IMR-90 (cell line): ENCODE data around the gene TBXT. TPM values are rescaled to one million over a fixed set of nuclear protein-coding genes. Genes with fewer than 3 reads are reported as not detected.

Experiments used
- ATAC-seq: fragments of 200-7000 bp; cut with Tn5 transposase; 2 replicates; pipeline ENCODE4 v1.9.1; 2020; ENCODE audit warnings: low read depth, mild to moderate bottlenecking, moderate library complexity
- Bru-seq: library from RNA; stranded (reverse); fragments of 400-500 nt; gene quantifications from one replicate; lab custom pipeline; 2021; lab: Mats Ljungman, UMichigan
- BruChase-seq, 2 experiments: library from RNA; stranded (reverse); fragments of 400-500 nt; gene quantifications; one replicate each; lab custom pipeline; 2021; lab: Mats Ljungman, UMichigan
- BruUV-seq: library from RNA; stranded (reverse); fragments of 400-500 nt; replicated peaks from 2 replicates; lab custom pipeline; 2021; lab: Mats Ljungman, UMichigan
- CTCF ChIA-PET: fragments of 300-600 bp; formaldehyde crosslinking; extraction: SDS; loops from one replicate; lab custom pipeline; 2021; ENCODE audit warnings: antibody characterized with exemption; lab: Yijun Ruan, JAX
- POLR2A ChIA-PET: fragments of 300-600 bp; sonication (Branson Sonifier 250); formaldehyde crosslinking; loops from one replicate; lab custom pipeline; 2022; ENCODE audit warnings: antibody characterized with exemption; ENCODE audit not compliant: unreplicated experiment; lab: Charles Lee
- DNase-seq: peaks from one replicate; pipeline ENCODE4 v3.0.0; 2013
- H2AFZ ChIP-seq: replicated peaks from 2 replicates; pipeline ENCODE3; 2013; ENCODE audit warnings: low read length, mild to moderate bottlenecking; ENCODE audit not compliant: poor library complexity
- H2AK5ac ChIP-seq: 2 replicates; pipeline ENCODE4 v1.6.1; 2013; ENCODE audit warnings: low read depth, low read length, inconsistent platforms
- H2AK9ac ChIP-seq: replicated peaks from 2 replicates; pipeline ENCODE3; 2013; ENCODE audit warnings: mild to moderate bottlenecking, low read depth, low read length, moderate library complexity; ENCODE audit not compliant: poor library complexity
- H2BK120ac ChIP-seq: 2 replicates; pipeline ENCODE4 v1.6.1; 2013; ENCODE audit warnings: low read depth, low read length, inconsistent platforms
- H2BK15ac ChIP-seq: 3 replicates; pipeline ENCODE4 v1.6.1; 2013; ENCODE audit warnings: low read depth, low read length, inconsistent platforms
- H2BK20ac ChIP-seq: 2 replicates; pipeline ENCODE4 v1.6.1; 2013; ENCODE audit warnings: low read depth, mild to moderate bottlenecking, inconsistent platforms, low read length, moderate library complexity
- H2BK5ac ChIP-seq: 2 replicates; pipeline ENCODE4 v1.6.1; 2013; ENCODE audit warnings: mild to moderate bottlenecking, low read depth, low read length, inconsistent platforms; ENCODE audit not compliant: poor library complexity, severe bottlenecking
- H3K14ac ChIP-seq: replicated peaks from 2 replicates; pipeline ENCODE4 v1.6.1; 2013; ENCODE audit warnings: low read depth, low read length, inconsistent platforms
- H3K18ac ChIP-seq: 2 replicates; pipeline ENCODE4 v1.6.1; 2013; ENCODE audit warnings: low read depth, low read length, control low read depth
- H3K23ac ChIP-seq: 2 replicates; pipeline ENCODE4 v1.6.1; 2013; ENCODE audit warnings: low read depth, low read length, inconsistent platforms
- H3K27ac ChIP-seq: 2 replicates; pipeline ENCODE4 v1.5.1; 2013; ENCODE audit warnings: mild to moderate bottlenecking, control low read depth, low read length; ENCODE audit not compliant: insufficient read depth
- H3K27me3 ChIP-seq: 2 replicates; pipeline ENCODE4 v1.6.1; 2013; ENCODE audit warnings: low read length; ENCODE audit not compliant: control insufficient read depth, insufficient read depth
- H3K36me3 ChIP-seq: 2 replicates; pipeline ENCODE4 v1.6.1; 2013; ENCODE audit warnings: low read length, mixed read lengths; ENCODE audit not compliant: control insufficient read depth, insufficient read depth
- H3K4ac ChIP-seq: 2 replicates; pipeline ENCODE4 v1.6.1; 2013; ENCODE audit warnings: low read depth, low read length, inconsistent platforms
- H3K4me1 ChIP-seq: 2 replicates; pipeline ENCODE4 v1.6.1; 2013; ENCODE audit warnings: low read length, mixed read lengths; ENCODE audit not compliant: control insufficient read depth, insufficient read depth
- H3K4me2 ChIP-seq: 2 replicates; pipeline ENCODE4 v1.6.1; 2013; ENCODE audit warnings: low read depth, mild to moderate bottlenecking, control low read depth, low read length, moderate library complexity
- H3K4me3 ChIP-seq: 2 replicates; pipeline ENCODE4 v1.5.1; 2013; ENCODE audit warnings: low read depth, mild to moderate bottlenecking, control low read depth, low read length, moderate library complexity; ENCODE audit not compliant: insufficient read depth
- H3K56ac ChIP-seq: 2 replicates; pipeline ENCODE4 v1.6.1; 2013; ENCODE audit warnings: low read length, inconsistent platforms; ENCODE audit not compliant: insufficient read depth; ENCODE audit errors: extremely low read depth
- H3K79me1 ChIP-seq, 2 experiments: 2 replicates each; pipeline ENCODE4 v1.6.1; 2013; ENCODE audit warnings: low read length in 2 of 2, inconsistent platforms in 1 of 2, low read depth in 1 of 2
- H3K9ac ChIP-seq: 2 replicates; pipeline ENCODE4 v1.6.1; 2013; ENCODE audit warnings: low read depth, low read length, control low read depth
- H3K9me1 ChIP-seq: 2 replicates; pipeline ENCODE4 v1.6.1; 2013; ENCODE audit warnings: low read length, inconsistent platforms; ENCODE audit not compliant: insufficient read depth
- H3K9me3 ChIP-seq: 2 replicates; pipeline ENCODE4 v1.6.1; 2013; ENCODE audit warnings: low read length; ENCODE audit not compliant: control insufficient read depth, insufficient read depth
- H4K20me1 ChIP-seq: 2 replicates; pipeline ENCODE4 v1.6.1; 2013; ENCODE audit warnings: low read length, inconsistent platforms; ENCODE audit not compliant: insufficient read depth
- H4K5ac ChIP-seq: 2 replicates; pipeline ENCODE4 v1.6.1; 2013; ENCODE audit warnings: mild to moderate bottlenecking, low read depth, low read length, control low read depth
- H4K8ac ChIP-seq, 2 experiments: 2 replicates each; pipeline ENCODE4 v1.6.1; 2013; ENCODE audit warnings: low read depth in 2 of 2, low read length in 2 of 2, control low read depth in 1 of 2, inconsistent platforms in 1 of 2
- H4K91ac ChIP-seq: 2 replicates; pipeline ENCODE4 v1.6.1; 2013; ENCODE audit warnings: low read depth, low read length, inconsistent platforms; ENCODE audit not compliant: insufficient read depth
- CTCF ChIP-seq: conservative IDR thresholded peaks from 2 replicates; pipeline ENCODE4 v1.5.1; 2012; ENCODE audit warnings: mild to moderate bottlenecking, low read depth, low read length, improper control_type of control experiment
- ELK1 ChIP-seq: fragments of 150-350 bp; IDR thresholded peaks from 2 replicates; pipeline ENCODE4 v1.6.1; 2016; ENCODE audit warnings: low read depth, mild to moderate bottlenecking, low read length, moderate library complexity, borderline replicate concordance
- FOS ChIP-seq: fragments of 150-350 bp; IDR thresholded peaks from 2 replicates; pipeline ENCODE4 v1.6.1; 2016; ENCODE audit warnings: low read depth, low read length
- MAFK ChIP-seq: IDR thresholded peaks from 2 replicates; pipeline ENCODE4 v1.6.1; 2012; ENCODE audit warnings: low read depth, low read length, improper control_type of control experiment
- MXI1 ChIP-seq: IDR thresholded peaks from 2 replicates; pipeline ENCODE4 v1.6.1; 2012; ENCODE audit warnings: low read depth, mild to moderate bottlenecking, low read length, moderate library complexity, borderline replicate concordance
- NFE2L2 ChIP-seq: fragments of 150-350 bp; IDR thresholded peaks from 2 replicates; pipeline ENCODE4 v1.6.1; 2016; ENCODE audit warnings: low read depth, mild to moderate bottlenecking, low read length
- RCOR1 ChIP-seq: IDR thresholded peaks from 2 replicates; pipeline ENCODE4 v1.6.1; 2012; ENCODE audit warnings: mild to moderate bottlenecking, low read length, improper control_type of control experiment; ENCODE audit not compliant: insufficient replicate concordance
- RFX5 ChIP-seq: IDR thresholded peaks from 2 replicates; pipeline ENCODE4 v1.8.0; 2012; ENCODE audit warnings: low read depth, mild to moderate bottlenecking, low read length, moderate library complexity
- WGBS, 2 experiments: methylation state at CpG; one replicate each; pipeline versions ENCODE4 v1.1.5 to v1.1.7; 2013; ENCODE audit warnings: missing lambda C conversion rate in 2 of 2; ENCODE audit not compliant: insufficient read length in 1 of 2; ENCODE audit errors: extremely low coverage in 2 of 2; 5-methylcytosine and 5-hydroxymethylcytosine counted together
- dilution Hi-C: fragments of 300-500 bp; cut with HindIII; formaldehyde crosslinking; loops from one replicate; pipeline ENCODE4 v1.14.3; 2018; ENCODE audit warnings: low sequenced_read_pairs; ENCODE audit not compliant: unreplicated experiment
- in situ Hi-C: fragments of 300-500 bp; cut with MboI; formaldehyde crosslinking; loops from 3 replicates; pipeline ENCODE4 v1.14.3; 2019; ENCODE audit warnings: low sequenced_read_pairs, inconsistent platforms, mixed read lengths
- intact Hi-C: fragments of 100-400 bp; cut with micrococcal nuclease; formaldehyde crosslinking; loops from 2 replicates; pipeline ENCODE4 v1.10.0; 2022
- long read RNA-seq: library from polyadenylated mRNA; unstranded; transcript quantifications from one replicate; pipeline ENCODE4 v2.0.0, GENCODE V29; 2021; ENCODE audit not compliant: unreplicated experiment
- polyA plus RNA-seq, 3 experiments: library from polyadenylated mRNA; depleted of rRNA; stranded (reverse); fragments of >200 nt; gene quantifications; 2 replicates each; pipeline ENCODE4 v1.2.3, GENCODE V29; 2012; ENCODE audit warnings: low replicate concordance in 1 of 3
- total RNA-seq: library from RNA; depleted of rRNA; stranded (reverse); fragments of >200 nt; gene quantifications from 2 replicates; pipeline ENCODE4 v1.2.3, GENCODE V29; 2012; rRNA removed

Gene TBXT
- not detected in 2 replicates for total RNA-seq
- not detected in 2 replicates for polyA plus RNA-seq (2012; rRNA removed)
- not detected in 2 replicates for polyA plus RNA-seq (2012; cell fraction: cytosol; rRNA removed)
- not detected in 2 replicates for polyA plus RNA-seq (2012; cell fraction: nucleus; rRNA removed; ENCODE audit: low replicate concordance)
- not detected for Bru-seq, nascent RNA
- not detected for BruChase-seq, experiment 1, labeled RNA remaining after a 6-hour chase
- not detected for BruChase-seq, experiment 2, labeled RNA remaining after a 2-hour chase
- long read RNA-seq = 0 reads

- 4% methylated on average over 40 of the region's 79 CpGs; no CpG with 5 or more reads in 1 of the 2 experiments for whole genome bisulfite sequencing, 2 experiments
- Histone ChIP-seq H2AK5ac (no peak within 1 kb of the TSS), H3K9me3 (0 out of 2 replicates have a peak, but pooled peaks cover 2% of the 10 kb centered on the region), H3K27me3 (peaks cover 75% of the 10 kb centered on the region), H3K36me3 (no peaks in the 10 kb centered on the region), H3K79me1 (no peaks in the 10 kb centered on the region), H2BK20ac (no peak within 1 kb of the TSS), H3K27ac (no peak within 1 kb of the TSS), H2AK9ac (no peak within 1 kb of the TSS), H3K18ac (no peak within 1 kb of the TSS), H3K9me1 (no peaks in the 10 kb centered on the region), H2BK15ac (no peak within 1 kb of the TSS), H4K20me1 (no peaks in the 10 kb centered on the region), H3K56ac (no peak within 1 kb of the TSS), H3K4me1 (no peaks in the 10 kb centered on the region; the same call in 1 of the 2 replicates), H3K4me2 (peak within 1 kb of the TSS; percentile 71; the same call in 1 of the 2 replicates), H2BK120ac (no peak within 1 kb of the TSS), H4K5ac (no peak within 1 kb of the TSS), H4K91ac (no peak within 1 kb of the TSS), H2BK5ac (no peak within 1 kb of the TSS), H3K14ac (no peak within 1 kb of the TSS), H3K9ac (no peak within 1 kb of the TSS), H2AFZ (peak within 1 kb of the TSS; percentile 21), H3K4me3 (no peak within 1 kb of the TSS), H3K4ac (no peak within 1 kb of the TSS), H3K23ac (no peak within 1 kb of the TSS), H4K8ac (no peak within 1 kb of the TSS)
- ChIA-PET CTCF (no interaction called here), POLR2A (no interaction called here)
- dilution Hi-C loops (no loop called here), intact Hi-C loops (no loop called here), in situ Hi-C loops (no loop called here)
- DNase-seq = no peak
- no TSS peak for BruUV-seq
- TF ChIP-seq MAFK (no peak), ELK1 (no peak), CTCF (no peak), RCOR1 (no peak), RFX5 (no peak), NFE2L2 (no peak), MXI1 (no peak), FOS (no peak)
- no peak for ATAC-seq
Observed at GRCh38 chr6:166167801-166168615, at the start of gene TBXT. Gene TBXT, minus strand, starts transcription at chr6:166167851. Its CDS starts 260 bp downstream, at chr6:166167591.
